Heart right ventricle (tissue), 16 donors: Measurements from ENCODE around the gene UBE2M. TPM values are rescaled to one million over a fixed set of nuclear protein-coding genes. Genes with fewer than 3 reads are reported as not detected.

Experiments used
- ATAC-seq, 8 donors: fragments of 200-7000 bp; cut with Tn5 transposase; one replicate each; pipeline ENCODE4 v1.9.1; 2020; ENCODE audit warnings: mild to moderate bottlenecking in 8 of 8, moderate library complexity in 8 of 8, moderate number of reproducible peaks in 1 of 8
- DNase-seq, 2 donors: peaks; one replicate each; pipeline ENCODE4 v3.0.0-alpha.2; 2020
- H3K27ac ChIP-seq, 10 donors: fragments of 200-600 bp; sonication (generic) in 2 of 10; one replicate each; pipeline versions ENCODE4 v1.5.0 to v1.8.0; 2020 to 2022; ENCODE audit warnings: mild to moderate bottlenecking in 3 of 10
- H3K27me3 ChIP-seq, 7 donors: fragments of 200-600 bp; one replicate each; pipeline ENCODE4 v1.8.0; 2021 to 2022; ENCODE audit warnings: mild to moderate bottlenecking in 2 of 7
- H3K36me3 ChIP-seq, 9 donors: fragments of 200-600 bp; sonication (generic) in 1 of 9; one replicate each; pipeline versions ENCODE4 v1.5.0 to v1.8.0; 2020 to 2022; ENCODE audit warnings: mild to moderate bottlenecking in 2 of 9
- H3K4me1 ChIP-seq, 9 donors: fragments of 200-600 bp; sonication (generic) in 1 of 9; one replicate each; pipeline versions ENCODE4 v1.5.0 to v1.8.0; 2020 to 2022; ENCODE audit warnings: mild to moderate bottlenecking in 4 of 9
- H3K4me3 ChIP-seq, 10 donors: fragments of 200-600 bp; sonication (generic) in 2 of 10; one replicate each; pipeline versions ENCODE4 v1.5.0 to v1.8.0; 2020 to 2022; ENCODE audit warnings: mild to moderate bottlenecking in 7 of 10, moderate library complexity in 2 of 10
- H3K9me3 ChIP-seq, 11 donors: fragments of 200-600 bp in 10 of 11; sonication (generic) in 2 of 11; one replicate each; pipeline versions ENCODE4 v1.5.0 to v1.8.0; 2013 to 2022; ENCODE audit warnings: mild to moderate bottlenecking in 2 of 11, control low read depth in 1 of 11, moderate library complexity in 1 of 11
- WGBS, 2 donors: extraction: QIAGEN DNeasy Blood & Tissue Kit; methylation state at CpG; one replicate each; pipeline ENCODE4 v1.1.7; 2013; ENCODE audit warnings: inconsistent platforms in 1 of 2; 5-methylcytosine and 5-hydroxymethylcytosine counted together
- intact Hi-C, 10 donors: fragments of 100-400 bp; cut with DNase I; formaldehyde crosslinking; loops; one replicate each; pipeline versions ENCODE4 v1.11.1 to v1.14.2; 2022
- polyA plus RNA-seq, 2 donors: library from polyadenylated mRNA; stranded (reverse); fragments of 200-250 nt; gene quantifications; one replicate each; pipeline ENCODE4 v1.2.3, GENCODE V29; 2013
- total RNA-seq, 10 donors: library from RNA; stranded (reverse); fragmentation: NEBNext Ultra II Directional in 3 of 10; extraction: Animal tissue kit (Norgen Biotek cat#: 25700) in 3 of 10; gene quantifications; one replicate each; pipeline versions ENCODE4 v1.2.1 to v1.2.4, GENCODE V29; 2021 to 2023
- TF ChIP-seq, protein P1 (sequence below), 9 donors: fragments of 200-600 bp; sonication (generic) in 2 of 9; IDR thresholded peaks; one replicate each; pipeline versions ENCODE4 v1.5.0 to v1.8.0; 2021 to 2022; ENCODE audit warnings: antibody characterized with exemption in 9 of 9, mild to moderate bottlenecking in 5 of 9, moderate library complexity in 1 of 9
- donor health status: Arrhythmogenic right ventricular cardiomyopathy.
- donor health status: ischemic (EF 13 %, LVEDD 7.1; RV severe dilation, severe dysfunction).
- donor health status: healthy with polysubstance abuse.
- donor health status: DM: no; HTN: yes; CAD: no.
- donor health status: DM: no; HTN: no; CAD: no.
- donor health status: ischemic (EF 25% LVEDD 6.9; RV normal size, moderate dysfunction).
- donor health status: ischemic (EF 25% LVEDD 5.7; RV mildly dilated, moderate dysfunction).
- donor health status: healthy.
- donor health status: DM: yes; HTN: yes; CAD: no.
- donor health status: Ischemic cardiomyopathy.
- donor health status: ischemic (EF 35%, LVEDD 5.7; RV mildly dilated, moderate dysfunction).
- donor health status: nonischemic (EF 11% LVEDD 7.7; RV severe dilation, severe dysfunction).
- donor health status: DM: yes; HTN: yes; CAD: no.
- donor health status: PGD.
- donor health status: ischemic (EF 29% LVEDD 5.4; RV normal size, mild dysfunction).
- donor health status: nonischemic (EF 23%, LVEDD 6.1; RV moderate dilation, normal function).

Gene UBE2M
- total and polyA plus RNA-seq, 12 donors = 45.4 to 146 (median 118) TPM

DNA sequence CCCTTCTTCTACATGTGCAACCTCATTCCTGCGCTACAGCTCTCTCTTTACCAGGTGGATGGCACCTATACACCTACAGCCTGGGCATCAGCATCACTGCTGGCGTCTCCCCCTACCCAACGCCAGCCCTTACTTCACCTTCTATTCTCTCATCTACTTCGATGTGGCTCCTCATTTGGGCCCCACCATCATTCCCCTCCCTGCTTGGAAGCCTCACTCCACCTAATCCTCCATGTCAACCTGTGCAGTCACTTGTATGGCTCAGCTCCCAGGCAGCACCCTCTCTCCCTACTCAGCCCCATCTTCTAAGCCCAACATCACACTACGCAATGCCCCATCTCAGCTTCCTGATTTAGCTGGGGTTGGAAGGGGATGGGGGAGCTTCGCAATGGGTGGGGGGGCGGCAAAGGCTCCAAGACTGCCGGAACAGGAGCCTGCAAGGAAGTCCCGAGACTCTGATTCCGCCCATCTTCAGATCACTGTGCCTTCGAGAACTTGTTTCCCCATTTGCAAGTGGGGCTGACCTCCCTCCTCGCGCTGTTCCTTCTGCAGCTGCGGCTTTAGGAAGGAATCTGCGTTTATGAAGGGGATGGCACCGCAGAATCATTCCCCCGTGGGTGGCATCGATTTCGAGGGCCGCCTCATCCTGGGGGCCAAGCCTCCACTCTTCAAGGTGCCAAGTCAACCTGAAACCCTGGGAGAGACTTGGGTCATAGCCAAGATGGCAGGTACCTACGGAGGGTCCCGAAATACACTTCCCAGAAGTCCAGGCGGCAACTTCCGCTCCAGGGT, 13.8 kb upstream of the UBE2M start:
- intact Hi-C loops = loop anchor here in 1 of 10 donors (1.0 kb wide), 1 partner anchor 13 kb away; no protein-coding TSS in a partner anchor
- no peak for ATAC-seq
- 40 to 41% methylated on average over 24 of the region's 24 CpGs for WGBS, 2 donors
- Histone ChIP-seq H3K27me3 (no peaks in the 10 kb centered on the region), H3K27ac (peak overlapping the region; percentile 79 to 98 (median 92)), H3K36me3 (peaks cover 0 to 42% (median 5%) of the 10 kb centered on the region in 9 donors), H3K4me3 (peak overlapping the region; percentile 45 to 82 (median 65)), H3K4me1 (peaks cover 4 to 36% (median 21%) of the 10 kb centered on the region in 9 donors), H3K9me3 (no peaks in the 10 kb centered on the region)
- TF ChIP-seq, protein P1, sequence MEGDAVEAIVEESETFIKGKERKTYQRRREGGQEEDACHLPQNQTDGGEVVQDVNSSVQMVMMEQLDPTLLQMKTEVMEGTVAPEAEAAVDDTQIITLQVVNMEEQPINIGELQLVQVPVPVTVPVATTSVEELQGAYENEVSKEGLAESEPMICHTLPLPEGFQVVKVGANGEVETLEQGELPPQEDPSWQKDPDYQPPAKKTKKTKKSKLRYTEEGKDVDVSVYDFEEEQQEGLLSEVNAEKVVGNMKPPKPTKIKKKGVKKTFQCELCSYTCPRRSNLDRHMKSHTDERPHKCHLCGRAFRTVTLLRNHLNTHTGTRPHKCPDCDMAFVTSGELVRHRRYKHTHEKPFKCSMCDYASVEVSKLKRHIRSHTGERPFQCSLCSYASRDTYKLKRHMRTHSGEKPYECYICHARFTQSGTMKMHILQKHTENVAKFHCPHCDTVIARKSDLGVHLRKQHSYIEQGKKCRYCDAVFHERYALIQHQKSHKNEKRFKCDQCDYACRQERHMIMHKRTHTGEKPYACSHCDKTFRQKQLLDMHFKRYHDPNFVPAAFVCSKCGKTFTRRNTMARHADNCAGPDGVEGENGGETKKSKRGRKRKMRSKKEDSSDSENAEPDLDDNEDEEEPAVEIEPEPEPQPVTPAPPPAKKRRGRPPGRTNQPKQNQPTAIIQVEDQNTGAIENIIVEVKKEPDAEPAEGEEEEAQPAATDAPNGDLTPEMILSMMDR (IDR thresholded peaks at IDR 0.05) = no peak
- no peak for DNase-seq

DNA sequence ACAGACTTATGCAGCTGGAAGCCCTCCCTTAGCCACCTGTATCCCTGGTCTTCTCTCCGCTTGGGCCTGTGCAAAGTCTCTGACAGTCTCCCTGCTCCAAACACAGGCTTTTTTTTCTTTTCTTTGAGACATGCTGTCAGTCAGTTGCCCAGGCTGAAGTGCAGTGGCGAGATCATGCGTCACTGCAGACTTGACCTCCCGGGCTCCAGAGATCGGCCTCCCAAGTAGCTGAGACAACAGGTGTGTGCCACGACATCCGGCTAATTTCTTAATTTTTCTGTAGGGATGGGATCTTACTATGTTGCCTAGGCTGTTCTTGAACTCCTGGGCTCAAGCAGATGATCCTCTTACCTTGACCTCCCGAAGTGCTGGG, 13.2 kb upstream of the UBE2M start:
- TF ChIP-seq, protein P1 (IDR thresholded peaks at IDR 0.05) = no peak
- H3K4me1 ChIP-seq = peaks cover 4 to 33% (median 21%) of the 10 kb centered on the region in 9 donors
- ATAC-seq (no peak), DNase-seq (peak in 1 of 2 donors; percentile 9)
- H3K27ac ChIP-seq = no peak overlapping the region
- intact Hi-C loops = no loop called here
- no peaks in the 10 kb centered on the region for H3K9me3 ChIP-seq
- peaks cover 0 to 49% (median 9%) of the 10 kb centered on the region in 9 donors for H3K36me3 ChIP-seq
- 95 to 96% methylated on average over 8 of the region's 8 CpGs for WGBS, 2 donors
- H3K27me3 ChIP-seq = no peaks in the 10 kb centered on the region
- no peak overlapping the region for H3K4me3 ChIP-seq

DNA sequence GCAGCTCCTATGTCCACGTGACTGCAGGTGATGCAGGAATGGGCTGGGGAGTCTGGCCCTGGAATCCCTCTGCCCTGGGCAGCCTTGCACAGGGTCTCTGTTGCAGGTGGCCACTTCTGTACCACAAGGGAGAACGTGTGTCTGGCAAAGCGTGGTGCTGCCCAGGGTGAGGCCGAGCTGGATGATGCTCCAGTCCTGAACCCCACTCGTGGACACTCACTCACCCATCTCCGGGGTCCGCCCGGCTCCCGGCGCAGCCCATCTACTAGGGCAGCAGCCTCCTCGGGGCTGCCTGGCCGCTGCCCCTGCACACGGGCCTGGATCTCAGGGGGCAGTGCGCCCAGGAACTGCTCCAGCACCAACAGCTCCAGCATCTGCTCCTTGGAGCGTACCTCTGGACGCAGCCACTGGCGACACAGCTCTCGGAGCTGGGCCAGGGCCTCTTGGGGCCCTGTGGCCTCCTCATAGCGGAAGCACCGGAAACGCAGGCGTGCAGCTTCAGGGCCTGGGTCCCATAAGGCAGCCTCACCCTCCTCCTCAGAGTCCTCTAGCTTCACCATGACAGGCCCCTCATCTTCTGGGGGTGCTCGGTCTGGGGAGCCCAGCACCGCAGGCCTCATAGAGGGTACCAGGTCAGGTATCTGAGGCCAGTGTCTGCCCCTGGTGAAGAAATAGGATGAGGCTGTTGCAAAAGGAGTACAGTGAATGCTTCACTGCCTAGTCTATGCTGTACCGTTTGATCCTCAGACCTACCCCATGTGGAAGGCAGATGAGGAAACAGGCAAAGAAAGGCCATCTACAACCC, 12.6 kb upstream of the UBE2M start:
- H3K27me3 ChIP-seq = no peaks in the 10 kb centered on the region
- no peak overlapping the region for H3K4me3 ChIP-seq
- WGBS, 2 donors = 92 to 96% methylated on average over 25 of the region's 25 CpGs
- DNase-seq = peak in 1 of 2 donors; percentile 5
- TF ChIP-seq, protein P1 (IDR thresholded peaks at IDR 0.05) = no peak
- intact Hi-C loops = no loop called here
- no peaks in the 10 kb centered on the region for H3K9me3 ChIP-seq
- no peak overlapping the region for H3K27ac ChIP-seq
- H3K4me1 ChIP-seq = peaks cover 3 to 28% (median 21%) of the 10 kb centered on the region in 9 donors
- ATAC-seq = no peak
- peaks cover 0 to 55% (median 9%) of the 10 kb centered on the region in 9 donors for H3K36me3 ChIP-seq

DNA sequence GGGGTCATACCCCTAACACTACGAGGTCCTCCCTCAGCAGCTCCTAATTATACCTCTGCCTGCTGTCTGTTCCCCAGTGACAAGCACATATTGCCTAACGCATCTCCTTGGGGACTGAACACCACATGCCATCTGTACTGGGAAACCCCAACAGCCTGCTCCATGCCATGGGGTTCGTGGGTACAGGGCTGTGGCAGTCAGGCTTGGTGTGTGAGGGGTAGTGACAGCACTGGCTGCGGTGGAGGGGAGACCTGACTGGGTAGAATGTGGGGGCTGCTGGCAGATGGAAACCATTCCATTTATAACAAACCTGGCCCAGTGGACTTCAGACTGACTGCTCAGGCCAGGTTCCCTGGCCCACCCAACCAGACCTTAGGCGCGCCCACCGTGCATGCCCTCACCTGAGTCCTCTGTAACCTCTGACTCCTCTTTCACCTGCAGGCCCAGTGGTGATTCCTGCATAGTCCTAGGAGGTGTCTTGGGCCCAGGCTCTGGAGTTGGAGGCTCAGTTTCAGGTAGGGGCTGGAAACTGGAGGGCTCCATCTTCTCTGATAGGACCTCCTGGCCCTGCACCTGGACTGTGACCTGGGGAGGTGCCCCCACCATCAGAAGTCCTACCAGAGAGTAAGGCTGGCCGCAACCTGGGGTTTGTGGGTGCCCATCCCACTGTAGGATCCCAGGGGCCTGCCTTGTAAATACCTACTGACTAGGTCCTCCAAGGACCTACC, 11.7 kb upstream of the UBE2M start:
- TF ChIP-seq, protein P1 (IDR thresholded peaks at IDR 0.05) = no peak
- no peaks in the 10 kb centered on the region for H3K27me3 ChIP-seq
- no peak overlapping the region for H3K27ac ChIP-seq
- 88 to 90% methylated on average over 8 of the region's 8 CpGs for WGBS, 2 donors
- H3K36me3 ChIP-seq = peaks cover 0 to 56% (median 9%) of the 10 kb centered on the region in 9 donors
- DNase-seq = no peak
- peaks cover 0 to 27% (median 21%) of the 10 kb centered on the region in 9 donors for H3K4me1 ChIP-seq
- no peaks in the 10 kb centered on the region for H3K9me3 ChIP-seq
- intact Hi-C loops = no loop called here
- ATAC-seq = no peak
- no peak overlapping the region for H3K4me3 ChIP-seq
